Natural killer cell (primary cell): ENCODE measurements around the gene NFASC. TPM values are rescaled to one million over a fixed set of nuclear protein-coding genes. Genes with fewer than 3 reads are reported as not detected.

Experiments
- ATAC-seq, 3 donors: fragments of 150-1000 bp in 2 of 3; fragments of 200-7000 bp in 1 of 3; cut with Tn5 transposase; 1 replicate in 1 of 3; 2 replicates in 2 of 3; pipeline ENCODE4 v1.10.0; 2021; ENCODE audit warnings: mild to moderate bottlenecking in 2 of 3, moderate library complexity in 2 of 3
- DNase-seq, 2 donors: peaks; one replicate each; pipeline versions ENCODE4 v3.0.0 to v3.0.0-alpha.2; 2013 to 2021; ENCODE audit warnings: mixed read lengths in 1 of 2
- H3K27ac ChIP-seq: one replicate; pipeline ENCODE4 v1.5.1; 2013; ENCODE audit warnings: mild to moderate bottlenecking, low read length
- H3K27me3 ChIP-seq: one replicate; pipeline ENCODE4 v1.6.1; 2013; ENCODE audit warnings: low read length; ENCODE audit not compliant: control insufficient read depth, insufficient read depth
- H3K36me3 ChIP-seq: one replicate; pipeline ENCODE4 v1.6.1; 2013; ENCODE audit warnings: low read length; ENCODE audit not compliant: control insufficient read depth, insufficient read depth
- H3K4me1 ChIP-seq: one replicate; pipeline ENCODE4 v1.6.1; 2013; ENCODE audit warnings: low read length; ENCODE audit not compliant: control insufficient read depth, insufficient read depth
- H3K4me3 ChIP-seq: one replicate; pipeline ENCODE4 v1.5.1; 2013; ENCODE audit warnings: low read length
- H3K9me3 ChIP-seq: one replicate; pipeline ENCODE4 v1.6.1; 2013; ENCODE audit warnings: low read length; ENCODE audit not compliant: control insufficient read depth, insufficient read depth
- H3K27ac Mint-ChIP-seq, 2 donors: one replicate each; pipeline ENCODE4 v1.8.0; 2022; ENCODE audit warnings: mild to moderate bottlenecking in 2 of 2, mixed read lengths in 2 of 2, moderate library complexity in 1 of 2
- H3K27me3 Mint-ChIP-seq, 2 donors: one replicate each; pipeline ENCODE4 v1.8.0; 2022; ENCODE audit warnings: low read depth in 2 of 2, mixed read lengths in 2 of 2
- H3K36me3 Mint-ChIP-seq: one replicate; pipeline ENCODE4 v1.8.0; 2022; ENCODE audit warnings: mixed read lengths
- H3K4me1 Mint-ChIP-seq, 2 donors: one replicate each; pipeline ENCODE4 v1.8.0; 2022; ENCODE audit warnings: mixed read lengths in 2 of 2
- H3K4me3 Mint-ChIP-seq: one replicate; pipeline ENCODE4 v1.8.0; 2022; ENCODE audit warnings: mild to moderate bottlenecking, moderate library complexity, mixed read lengths
- H3K9me3 Mint-ChIP-seq, 2 donors: one replicate each; pipeline ENCODE4 v1.8.0; 2022; ENCODE audit warnings: mixed read lengths in 2 of 2
- WGBS: methylation state at CpG from one replicate; pipeline ENCODE4 v1.1.7; 2013; ENCODE audit warnings: missing lambda C conversion rate; ENCODE audit not compliant: insufficient coverage; 5-methylcytosine and 5-hydroxymethylcytosine counted together
- intact Hi-C: fragments of 100-400 bp; cut with micrococcal nuclease; formaldehyde crosslinking; loops from one replicate; pipeline ENCODE4 v1.14.2; 2022
- total RNA-seq, 4 donors: library from RNA; stranded (reverse); fragments of 120-200 nt in 1 of 4; gene quantifications; one replicate each; pipeline versions ENCODE4 v1.2.3 to v1.2.4, GENCODE V29; 2013 to 2022
- TF ChIP-seq, protein P1 (sequence below): fragments of 200-600 bp; IDR thresholded peaks from one replicate; pipeline ENCODE4 v1.8.0; 2022; ENCODE audit warnings: antibody characterized with exemption

NFASC gene
- total RNA-seq = under 1 TPM in 2 of 3 donors, not detected in 1; 0.09 to 0.27 TPM
- total RNA-seq (2013) = 0.11 TPM

GRCh38 chr1:204870160-204870912 is at the start of gene NFASC:
NFASC (plus strand) TSS chr1:204870862; CDS start chr1:204944316, 73,454 bp downstream.
- no peaks in the 10 kb centered on the region for H3K9me3 ChIP-seq
- Mint-ChIP-seq H3K9me3 (no peaks in the 10 kb centered on the region), H3K27me3 (peaks cover 0 to 2% of the 10 kb centered on the region in 2 donors), H3K27ac (no peak within 1 kb of the TSS), H3K4me1 (no peaks in the 10 kb centered on the region), H3K36me3 (no peaks in the 10 kb centered on the region), H3K4me3 (no peak within 1 kb of the TSS)
- no peak within 1 kb of the TSS for H3K27ac ChIP-seq
- intact Hi-C loops = no loop called here
- ATAC-seq (no peak), DNase-seq (no peak)
- H3K4me1 ChIP-seq = no peaks in the 10 kb centered on the region
- H3K27me3 ChIP-seq = no peaks in the 10 kb centered on the region
- TF ChIP-seq, protein P1, sequence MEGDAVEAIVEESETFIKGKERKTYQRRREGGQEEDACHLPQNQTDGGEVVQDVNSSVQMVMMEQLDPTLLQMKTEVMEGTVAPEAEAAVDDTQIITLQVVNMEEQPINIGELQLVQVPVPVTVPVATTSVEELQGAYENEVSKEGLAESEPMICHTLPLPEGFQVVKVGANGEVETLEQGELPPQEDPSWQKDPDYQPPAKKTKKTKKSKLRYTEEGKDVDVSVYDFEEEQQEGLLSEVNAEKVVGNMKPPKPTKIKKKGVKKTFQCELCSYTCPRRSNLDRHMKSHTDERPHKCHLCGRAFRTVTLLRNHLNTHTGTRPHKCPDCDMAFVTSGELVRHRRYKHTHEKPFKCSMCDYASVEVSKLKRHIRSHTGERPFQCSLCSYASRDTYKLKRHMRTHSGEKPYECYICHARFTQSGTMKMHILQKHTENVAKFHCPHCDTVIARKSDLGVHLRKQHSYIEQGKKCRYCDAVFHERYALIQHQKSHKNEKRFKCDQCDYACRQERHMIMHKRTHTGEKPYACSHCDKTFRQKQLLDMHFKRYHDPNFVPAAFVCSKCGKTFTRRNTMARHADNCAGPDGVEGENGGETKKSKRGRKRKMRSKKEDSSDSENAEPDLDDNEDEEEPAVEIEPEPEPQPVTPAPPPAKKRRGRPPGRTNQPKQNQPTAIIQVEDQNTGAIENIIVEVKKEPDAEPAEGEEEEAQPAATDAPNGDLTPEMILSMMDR = no peak
- no peak within 1 kb of the TSS for H3K4me3 ChIP-seq
- WGBS = 88% methylated on average over 19 of the region's 19 CpGs
- no peaks in the 10 kb centered on the region for H3K36me3 ChIP-seq

- Mint-ChIP-seq H3K9me3 (no peaks in the 10 kb centered on the region), H3K4me3 (no peak overlapping the region), H3K27ac (no peak overlapping the region), H3K27me3 (peaks cover 18 to 39% of the 10 kb centered on the region in 2 donors), H3K4me1 (no peaks in the 10 kb centered on the region), H3K36me3 (no peaks in the 10 kb centered on the region)
- Histone ChIP-seq H3K9me3 (no peaks in the 10 kb centered on the region), H3K4me1 (no peaks in the 10 kb centered on the region), H3K36me3 (no peaks in the 10 kb centered on the region), H3K27ac (no peak overlapping the region), H3K27me3 (peaks cover 2% of the 10 kb centered on the region), H3K4me3 (no peak overlapping the region)
- intact Hi-C loops = no loop called here
- TF ChIP-seq, protein P1 = no peak
- no peak for DNase-seq
- ATAC-seq = no peak
- 50% methylated on average over 5 of the region's 5 CpGs for WGBS
These were observed 49.2 kb upstream of the NFASC start for GRCh38 chr1:204821476-204821875.

DNA sequence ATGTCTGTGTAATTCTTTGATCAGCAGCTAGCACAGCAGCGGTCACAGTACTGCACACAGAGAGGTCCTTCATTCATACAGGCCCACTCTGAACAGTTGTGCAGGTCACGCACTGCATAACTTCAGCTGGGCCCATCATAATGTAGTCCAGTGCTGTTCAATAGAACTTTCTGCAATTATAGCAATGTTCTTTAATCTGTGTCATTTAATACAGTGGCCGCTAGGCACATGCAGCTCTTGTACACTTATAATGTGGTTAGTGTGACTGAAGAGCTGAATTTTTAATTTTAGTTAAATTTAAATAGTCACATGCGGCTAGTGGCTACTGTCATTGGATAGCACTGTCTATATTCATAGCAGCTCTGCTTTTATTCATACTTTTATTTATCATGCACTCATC is 48.7 kb upstream of the NFASC start:
- Mint-ChIP-seq H3K4me1 (no peaks in the 10 kb centered on the region), H3K9me3 (no peaks in the 10 kb centered on the region), H3K36me3 (no peaks in the 10 kb centered on the region), H3K27me3 (peaks cover 22 to 37% of the 10 kb centered on the region in 2 donors), H3K27ac (no peak overlapping the region), H3K4me3 (no peak overlapping the region)
- TF ChIP-seq, protein P1 = no peak
- no peaks in the 10 kb centered on the region for H3K36me3 ChIP-seq
- intact Hi-C loops = no loop called here
- 90% methylated on average over 3 of the region's 4 CpGs for WGBS
- no peaks in the 10 kb centered on the region for H3K4me1 ChIP-seq
- no peaks in the 10 kb centered on the region for H3K9me3 ChIP-seq
- H3K4me3 ChIP-seq = no peak overlapping the region
- peaks cover 2% of the 10 kb centered on the region for H3K27me3 ChIP-seq
- H3K27ac ChIP-seq = no peak overlapping the region
- DNase-seq (no peak), ATAC-seq (no peak)

DNA sequence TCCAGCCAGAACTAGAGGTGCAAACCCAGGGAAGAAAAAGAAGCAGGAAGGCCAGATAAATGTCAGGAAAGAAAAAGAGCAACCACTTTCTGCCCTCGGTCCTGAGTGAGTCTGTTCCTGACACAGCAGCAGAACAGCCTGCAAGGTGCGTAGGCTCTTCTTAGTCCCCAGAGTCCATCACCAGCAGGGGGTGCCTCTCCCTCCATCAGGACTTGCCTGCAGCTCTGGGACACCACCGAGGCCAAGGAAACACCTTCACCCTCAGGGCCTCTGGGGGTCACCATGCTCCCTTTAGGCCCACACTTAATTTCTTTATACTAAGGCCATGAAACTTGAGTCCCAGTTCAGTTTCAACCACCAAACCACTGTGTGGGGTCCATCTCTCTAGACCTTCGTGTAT is 43.7 kb upstream of the NFASC start:
- peak in 1 of 2 donors; percentile 18 for DNase-seq

More for the DNA sequence above, 43.7 kb upstream of the NFASC start:
- Mint-ChIP-seq H3K4me3 (no peak overlapping the region), H3K27ac (no peak overlapping the region), H3K4me1 (peaks cover 0 to 14% of the 10 kb centered on the region in 2 donors), H3K27me3 (peaks cover 39 to 45% of the 10 kb centered on the region in 2 donors), H3K36me3 (no peaks in the 10 kb centered on the region), H3K9me3 (no peaks in the 10 kb centered on the region)
- ATAC-seq = no peak
- Histone ChIP-seq H3K27ac (no peak overlapping the region), H3K4me1 (peaks cover 11% of the 10 kb centered on the region), H3K36me3 (no peaks in the 10 kb centered on the region), H3K27me3 (peaks cover 18% of the 10 kb centered on the region), H3K4me3 (no peak overlapping the region), H3K9me3 (no peaks in the 10 kb centered on the region)
- intact Hi-C loops = no loop called here
- WGBS = 45% methylated on average over 3 of the region's 4 CpGs
- TF ChIP-seq, protein P1 = no peak
